ENCODE results near the gene STAM.
"Not testable (repeated sequence)": the region's sequence is repeated elsewhere in the genome, so short reads cannot be mapped to it uniquely, and the experiment has no call there.

The STAM gene

GRCh38 chr10:17643755-17644484 is at the start of gene STAM:
Gene STAM (plus strand): TSS chr10:17644151. CDS start chr10:17644340, 189 bp downstream.
- peak; percentile 86 for DNase-seq

GRCh38 chr10:17597386-17597785 is 46.6 kb upstream of the STAM start:
- no peak for DNase-seq

- DNase-seq, result no peak
Observed at GRCh38 chr10:17599089-17599488, 44.9 kb upstream of the STAM start.

GRCh38 chr10:17605936-17606335 is 38.0 kb upstream of the STAM start:
- DNase-seq, result no peak

GRCh38 chr10:17606547-17607040 is 37.4 kb upstream of the STAM start:
- no peak for DNase-seq

- no peak for DNase-seq
Observed at GRCh38 chr10:17607060-17607459, 36.9 kb upstream of the STAM start.

- DNase-seq, result peak; percentile 49
Observed at GRCh38 chr10:17607603-17608332, 36.2 kb upstream of the STAM start.

DNA sequence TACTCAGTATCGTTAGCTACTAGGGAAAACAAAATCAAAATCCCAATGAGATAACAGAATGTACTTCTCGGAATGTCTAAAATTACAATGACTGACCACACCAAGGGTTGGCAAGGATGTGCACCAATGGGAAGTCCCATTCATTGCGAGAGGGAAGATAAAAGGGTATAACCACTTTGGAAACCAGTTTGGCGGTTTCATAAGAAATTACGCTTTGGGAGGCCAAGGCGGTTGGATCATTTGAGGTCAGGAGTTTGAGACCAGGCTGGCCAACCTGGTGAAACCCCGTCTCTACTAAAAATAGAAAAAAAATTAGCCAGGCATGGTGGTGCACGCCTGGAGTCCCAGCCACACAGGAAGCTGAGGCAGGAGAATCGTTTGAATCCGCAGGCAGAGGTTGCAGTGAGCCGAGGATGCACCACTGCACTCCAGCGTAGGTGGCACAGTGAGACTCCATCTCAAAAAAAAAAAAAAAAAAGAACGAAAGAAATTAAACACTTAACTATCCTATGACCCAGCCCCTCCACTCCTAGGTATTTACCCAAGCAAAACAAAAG is 34.4 kb upstream of the STAM start:
- no peak for DNase-seq

GRCh38 chr10:17616403-17617030 is 27.4 kb upstream of the STAM start:
- DNase-seq, result no peak

DNA sequence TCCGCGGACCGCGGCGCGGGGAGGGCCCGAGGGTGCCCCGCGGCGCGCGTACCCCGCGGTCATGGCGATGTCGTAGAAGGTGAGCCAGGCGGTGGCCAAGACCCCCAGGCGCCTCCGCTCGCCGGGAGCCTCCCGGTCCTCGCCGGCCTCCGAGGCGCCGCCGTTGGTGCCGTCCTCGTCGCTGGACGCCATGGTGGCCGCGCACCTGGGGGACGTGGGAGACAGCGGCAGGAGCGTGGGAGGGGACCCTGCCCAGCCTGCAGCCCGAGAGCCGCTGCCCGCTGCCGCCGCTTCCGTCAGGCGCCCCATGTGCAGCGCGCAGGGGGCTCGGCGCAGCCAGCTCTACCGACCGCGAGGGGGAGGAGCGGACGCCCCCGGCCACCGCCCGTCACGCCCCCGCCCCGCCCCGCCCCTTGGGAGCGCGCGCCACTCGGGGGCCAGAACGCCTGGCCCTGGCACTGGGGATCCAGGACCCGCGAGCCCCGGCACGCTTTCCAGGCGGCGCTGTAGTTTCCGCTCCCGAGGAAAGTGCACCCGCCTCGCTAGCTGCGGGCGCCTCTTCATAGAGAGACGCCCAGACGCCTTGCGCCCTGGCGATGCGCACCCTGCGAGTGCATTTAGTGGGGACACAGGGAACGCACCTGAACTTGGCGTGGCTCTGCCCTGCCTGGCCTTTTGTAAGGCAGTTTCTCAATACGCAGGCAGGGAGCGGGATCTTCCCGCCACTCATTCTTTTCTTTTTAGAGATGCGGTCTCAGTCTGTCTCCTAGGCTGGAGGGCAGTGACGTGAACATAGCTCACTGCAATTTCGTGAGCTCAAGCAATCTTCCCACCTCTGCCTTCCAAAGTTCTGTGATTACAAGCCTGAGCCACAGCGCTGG is 26.7 kb upstream of the STAM start, which contains the start of gene HACD1:
TSS of gene HACD1 (minus strand) at position 344 of the 881 bp plus-strand sequence. CDS start at position 309, 35 bp downstream.
- peak; percentile 46 for DNase-seq

DNA sequence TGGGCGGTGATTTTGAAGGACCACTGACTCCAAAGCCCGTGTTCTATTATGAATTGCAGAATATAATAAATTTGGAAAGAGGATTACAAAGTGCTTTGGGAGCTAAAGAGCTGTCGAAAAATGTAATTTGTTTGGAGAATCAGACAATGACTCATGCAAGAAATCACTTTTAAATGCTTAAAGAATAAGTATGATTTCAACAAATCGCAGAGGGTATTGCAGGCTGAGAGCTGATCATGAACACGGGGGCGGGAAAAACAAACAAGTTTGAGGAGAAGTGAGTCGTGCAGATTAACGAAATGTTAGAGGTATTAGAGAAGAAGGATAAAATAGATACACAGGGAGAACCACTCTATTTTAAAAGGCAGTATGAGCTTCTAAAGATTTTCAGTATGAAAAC is 21.9 kb upstream of the STAM start:
- no peak for DNase-seq

DNA sequence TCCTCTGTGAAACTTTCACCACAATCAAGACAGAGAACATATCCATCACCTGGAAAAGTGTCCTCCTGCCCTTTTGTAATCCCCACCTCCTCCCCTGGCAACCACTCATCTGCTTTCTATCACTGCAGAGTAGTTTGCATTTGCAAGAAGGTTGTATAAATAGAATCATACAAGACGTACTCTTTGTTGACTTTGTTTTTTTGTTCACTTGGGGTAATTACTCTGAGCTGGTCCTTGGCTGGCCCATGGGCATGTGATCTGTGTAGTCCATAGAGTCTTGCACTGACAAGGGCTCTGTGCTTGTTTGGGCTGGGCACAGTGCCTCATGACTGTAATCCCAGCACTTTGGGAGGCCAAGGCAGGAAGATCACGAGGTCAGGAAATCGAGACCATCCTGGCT is 19.0 kb upstream of the STAM start:
- no peak for DNase-seq

DNA sequence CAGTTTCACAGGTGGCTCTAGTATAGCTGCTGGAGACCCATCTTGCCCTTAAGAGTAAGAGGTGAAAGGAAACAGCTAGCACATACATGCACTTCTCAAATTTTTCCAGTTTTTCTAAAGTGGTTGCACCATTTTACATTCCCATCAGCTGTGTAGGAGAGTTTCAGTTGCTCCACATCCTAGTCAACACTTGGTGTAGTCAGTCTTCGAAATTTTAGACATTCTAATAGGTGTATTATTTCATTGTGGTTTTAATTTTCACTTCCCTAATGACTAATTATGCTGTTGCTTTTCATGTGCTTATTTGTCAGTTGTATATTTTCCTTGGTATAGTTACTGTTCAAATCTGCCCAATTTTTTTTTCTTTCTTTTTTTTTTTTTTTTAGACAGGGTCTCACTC is 17.3 kb upstream of the STAM start:
- no peak for DNase-seq

DNA sequence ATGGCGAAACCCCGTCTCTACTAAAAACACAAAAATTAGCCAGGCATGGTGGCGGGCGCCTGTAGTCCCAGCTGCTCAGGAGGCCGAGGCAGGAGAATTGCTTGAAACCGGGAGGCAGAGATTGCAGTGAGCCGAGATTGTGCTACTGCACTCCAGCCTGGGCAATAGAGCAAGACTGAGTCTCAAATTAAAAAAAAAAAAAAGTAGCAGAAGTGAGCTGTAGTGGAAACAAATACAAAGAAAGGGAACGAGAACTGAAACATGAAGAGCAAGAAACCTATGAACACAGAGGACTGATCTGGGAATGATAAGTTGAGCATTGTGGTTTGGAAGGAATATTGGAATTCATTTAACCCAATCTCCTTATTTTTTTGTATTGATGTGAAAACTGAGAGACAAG is 11.4 kb upstream of the STAM start:
- DNase-seq, result not testable (repeated sequence)

DNA sequence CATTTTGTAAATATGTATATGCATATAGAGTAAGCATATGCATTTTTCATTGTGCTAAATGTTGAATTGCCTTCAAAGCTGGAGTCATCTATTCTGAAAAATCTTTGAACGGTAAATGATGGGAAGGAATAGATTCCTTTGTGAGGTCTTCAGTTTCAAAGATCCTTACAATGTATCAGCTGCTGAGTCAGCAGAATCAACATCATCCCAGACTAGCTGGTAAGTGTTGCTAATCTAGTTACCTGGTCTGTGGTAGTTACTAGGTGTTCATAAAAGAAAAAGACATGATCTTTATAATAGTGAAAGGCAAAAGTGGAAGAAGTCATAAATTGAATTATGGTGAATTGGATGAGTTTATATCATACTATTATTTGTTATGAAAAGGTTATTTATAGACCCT is 10.6 kb upstream of the STAM start:
- no peak for DNase-seq

DNA sequence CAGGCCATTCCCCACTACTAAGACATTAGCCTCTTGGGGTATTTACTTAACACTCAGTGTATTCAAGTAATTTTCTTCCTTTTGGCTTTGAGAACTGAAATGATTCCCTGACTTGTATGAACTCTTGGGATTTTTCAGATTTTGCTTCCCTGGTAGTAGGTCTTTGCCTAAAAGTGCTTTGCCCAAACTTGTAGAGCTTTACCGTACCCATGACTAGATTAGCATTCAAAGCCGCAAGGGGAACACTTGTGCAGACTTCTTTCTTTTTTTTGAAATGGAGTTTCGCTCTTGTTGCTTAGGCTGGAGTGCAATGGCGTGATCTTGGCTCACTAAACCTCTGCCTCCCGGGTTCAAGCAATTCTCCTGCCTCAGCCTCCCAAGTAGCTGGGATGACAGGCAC is 6.1 kb upstream of the STAM start:
- no peak for DNase-seq

DNA sequence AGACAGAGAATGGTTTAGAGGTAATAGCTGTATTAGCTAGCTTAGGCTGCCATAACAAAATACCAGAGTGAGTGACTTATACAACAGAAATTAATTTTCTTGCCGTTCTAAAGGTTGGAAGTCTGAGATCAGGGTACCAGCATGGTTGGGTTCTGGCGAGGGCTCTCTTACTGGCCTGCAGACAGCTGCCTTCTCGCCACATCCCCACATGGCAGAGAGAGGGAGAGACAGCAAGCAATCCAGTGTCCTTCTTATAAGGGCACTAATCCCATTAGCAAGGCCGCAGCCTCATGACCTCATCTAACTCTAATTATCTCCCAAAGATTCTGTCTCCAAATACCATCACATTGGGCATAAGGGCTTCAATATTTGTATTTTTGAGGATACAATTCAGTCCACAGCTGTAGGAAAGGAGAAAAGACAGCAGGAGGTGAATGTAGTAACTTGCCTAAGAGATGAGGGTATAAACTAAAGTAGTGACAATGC is 3.6 kb upstream of the STAM start:
- DNase-seq, result no peak

GRCh38 chr10:17643339-17643754 is 604 bp upstream of the STAM start:
- peak; percentile 70 for DNase-seq

GRCh38 chr10:17644485-17644943 is 563 bp downstream of the STAM start:
- DNase-seq, result peak; percentile 53

GRCh38 chr10:17645621-17646345 is 1.8 kb downstream of the STAM start:
- no peak for DNase-seq

- DNase-seq, result no peak
Observed at GRCh38 chr10:17647326-17647725, 3.4 kb downstream of the STAM start.

All from NCI-H446 treated with DMSO at 0.1 percent for 48 hours (cell line).